ENCODE results near the gene SETD2. TPM values are rescaled to one million over a fixed set of nuclear protein-coding genes. Genes with fewer than 3 reads are reported as not detected.

SETD2 gene
- total and polyA plus RNA-seq, 2 donors (not counting 1 experiment from before 2014, with no cell fraction given) = 22.6 to 91.4 TPM

DNA sequence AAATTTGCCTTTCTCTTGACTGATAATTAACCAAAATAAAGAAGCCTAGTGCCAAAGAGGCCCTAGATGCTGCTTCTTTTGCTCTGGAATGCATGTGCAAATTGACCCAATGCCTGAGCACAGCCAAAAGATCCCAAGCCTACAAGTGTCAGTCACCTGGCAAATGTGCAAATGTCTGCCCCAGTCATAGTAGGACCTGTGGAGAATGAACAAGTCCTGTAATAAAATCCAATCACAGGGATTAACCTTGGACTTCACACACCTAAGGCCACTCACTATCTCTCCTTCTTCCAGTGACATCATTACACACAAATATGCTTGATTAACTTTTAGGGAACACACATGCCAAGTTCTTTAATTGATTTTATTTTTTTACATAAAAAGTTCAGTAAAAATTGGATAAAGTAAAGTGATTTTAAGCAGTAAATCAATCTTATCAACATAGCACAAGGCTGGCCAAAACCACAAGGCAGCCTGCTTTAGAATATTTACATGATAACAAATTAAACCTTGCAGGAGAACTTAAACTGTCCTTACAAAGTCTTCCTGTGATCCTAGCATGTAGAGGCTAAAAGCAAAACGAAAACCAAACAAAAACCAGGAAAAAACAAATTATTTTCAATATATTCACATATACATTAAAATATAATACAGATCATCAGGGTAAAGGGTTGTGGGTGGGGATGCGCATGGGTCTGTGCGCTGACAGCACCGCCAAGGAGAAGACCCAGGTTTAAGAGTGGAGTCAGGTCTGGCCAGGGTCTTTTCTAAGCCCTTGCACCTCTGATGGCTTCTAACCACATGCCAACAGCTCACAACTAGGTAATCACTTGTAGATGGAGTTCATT, 147.6 kb downstream of the SETD2 start:
- Histone ChIP-seq H3K36me3 (replicated peaks in 1 of 2; ENCODE audit: control extremely low read depth in 1 of 2, control insufficient read depth in 1 of 2, extremely low read depth in 1 of 2, insufficient read depth in 2 of 2, low read length in 1 of 2) (peaks cover 0 to 61% of the 10 kb centered on the region in 2 experiments), H3K9me3 (ENCODE audit: control extremely low read depth in 1 of 3, control insufficient read depth in 2 of 3, insufficient read depth in 1 of 3, low read length in 2 of 3) (no peaks in the 10 kb centered on the region), H3K27me3 (replicated peaks in 1 of 4; ENCODE audit: control extremely low read depth in 1 of 4, control insufficient read depth in 3 of 4, insufficient read depth in 4 of 4, low read length in 3 of 4) (no peaks in the 10 kb centered on the region), H3K4me2 (replicated peaks; ENCODE audit: low read depth, low read length, poor library complexity, severe bottlenecking) (peak overlapping the region; percentile 35), H4K20me1 (ENCODE audit: control insufficient read depth, insufficient read depth, low read length, poor library complexity, severe bottlenecking) (peaks cover 32% of the 10 kb centered on the region), H3K9ac (ENCODE audit: low read length) (no peak overlapping the region), H3K79me2 (ENCODE audit: control insufficient read depth, insufficient read depth, low read length) (peaks cover 11% of the 10 kb centered on the region), H3K27ac (ENCODE audit: low read length in 2 of 2) (peak overlapping the region in 1 of 2 donors; percentile 79), H2AFZ (ENCODE audit: insufficient read depth, low read depth, low read length, poor library complexity, severe bottlenecking) (no peak overlapping the region), H3K4me3 (ENCODE audit: control extremely low read depth in 1 of 5, extremely low read depth in 1 of 5, insufficient read depth in 1 of 5, low read depth in 2 of 5, low read length in 4 of 5) (no peak overlapping the region), H3K4me1 (ENCODE audit: control insufficient read depth in 2 of 2, insufficient read depth in 2 of 2, low read length in 2 of 2) (peaks cover 23 to 27% of the 10 kb centered on the region in 2 donors)
- no peak for DNase-seq
- intact Hi-C loops (cut with micrococcal nuclease) = no loop called here
- H3K27me3 Mint-ChIP-seq = no peaks in the 10 kb centered on the region
- peaks cover 40% of the 10 kb centered on the region for H3K4me1 Mint-ChIP-seq
- H3K4me3 Mint-ChIP-seq = no peak overlapping the region
- no peak for ATAC-seq (ENCODE audit: low read depth)
- no peaks in the 10 kb centered on the region for H3K9me3 Mint-ChIP-seq (ENCODE audit: insufficient read depth)
- peak overlapping the region; percentile 86 for H3K27ac Mint-ChIP-seq
- TF ChIP-seq EZH2 (IDR thresholded peaks at IDR 0.05; ENCODE audit: borderline replicate concordance, insufficient read depth, low read depth, low read length, poor library complexity, severe bottlenecking) = no peak
- TF ChIP-seq, protein P1, sequence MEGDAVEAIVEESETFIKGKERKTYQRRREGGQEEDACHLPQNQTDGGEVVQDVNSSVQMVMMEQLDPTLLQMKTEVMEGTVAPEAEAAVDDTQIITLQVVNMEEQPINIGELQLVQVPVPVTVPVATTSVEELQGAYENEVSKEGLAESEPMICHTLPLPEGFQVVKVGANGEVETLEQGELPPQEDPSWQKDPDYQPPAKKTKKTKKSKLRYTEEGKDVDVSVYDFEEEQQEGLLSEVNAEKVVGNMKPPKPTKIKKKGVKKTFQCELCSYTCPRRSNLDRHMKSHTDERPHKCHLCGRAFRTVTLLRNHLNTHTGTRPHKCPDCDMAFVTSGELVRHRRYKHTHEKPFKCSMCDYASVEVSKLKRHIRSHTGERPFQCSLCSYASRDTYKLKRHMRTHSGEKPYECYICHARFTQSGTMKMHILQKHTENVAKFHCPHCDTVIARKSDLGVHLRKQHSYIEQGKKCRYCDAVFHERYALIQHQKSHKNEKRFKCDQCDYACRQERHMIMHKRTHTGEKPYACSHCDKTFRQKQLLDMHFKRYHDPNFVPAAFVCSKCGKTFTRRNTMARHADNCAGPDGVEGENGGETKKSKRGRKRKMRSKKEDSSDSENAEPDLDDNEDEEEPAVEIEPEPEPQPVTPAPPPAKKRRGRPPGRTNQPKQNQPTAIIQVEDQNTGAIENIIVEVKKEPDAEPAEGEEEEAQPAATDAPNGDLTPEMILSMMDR (IDR thresholded peaks at IDR 0.05) = no peak
- WGBS (ENCODE audit: insufficient coverage) = no CpG with 5 or more reads among the region's 4 CpGs
- ChIA-PET POLR2A (interaction anchor here (0.6 kb wide), 1 partner anchor 39 kb away, joined by 4 read pairs; no protein-coding TSS in a partner anchor), CTCF (interaction anchor here (0.9 to 2.4 kb wide), 3 partner anchors 63 to 308 kb away, joined by 3 to 5 read pairs (median 4); no protein-coding TSS in a partner anchor)

DNA sequence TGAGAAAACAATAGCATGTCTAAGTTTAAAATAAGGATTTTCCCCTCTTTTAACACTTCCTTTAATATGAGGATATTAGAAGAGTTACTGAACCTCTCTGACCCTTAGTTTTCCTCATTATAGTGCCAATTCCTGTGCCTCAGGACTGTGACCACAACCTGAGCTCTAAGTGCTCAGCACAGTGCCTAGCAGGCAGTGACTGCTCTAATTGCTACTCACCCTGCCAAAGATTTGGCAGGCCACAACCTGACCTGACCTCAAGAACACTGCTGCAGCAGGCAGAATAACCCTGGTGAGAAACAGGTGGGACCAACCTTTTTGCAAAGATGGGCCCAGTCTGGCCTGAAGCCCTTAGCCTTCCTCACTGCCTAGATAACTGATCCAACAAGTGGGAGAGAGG, 148.8 kb downstream of the SETD2 start:
- Histone ChIP-seq H3K27me3 (replicated peaks in 1 of 4; ENCODE audit: control extremely low read depth in 1 of 4, control insufficient read depth in 3 of 4, insufficient read depth in 4 of 4, low read length in 3 of 4) (no peaks in the 10 kb centered on the region), H3K9ac (ENCODE audit: low read length) (no peak overlapping the region), H3K9me3 (ENCODE audit: control extremely low read depth in 1 of 3, control insufficient read depth in 2 of 3, insufficient read depth in 1 of 3, low read length in 2 of 3) (no peaks in the 10 kb centered on the region), H4K20me1 (ENCODE audit: control insufficient read depth, insufficient read depth, low read length, poor library complexity, severe bottlenecking) (peaks cover 22% of the 10 kb centered on the region), H3K27ac (ENCODE audit: low read length in 2 of 2) (no peak overlapping the region), H3K4me1 (ENCODE audit: control insufficient read depth in 2 of 2, insufficient read depth in 2 of 2, low read length in 2 of 2) (peaks cover 23 to 28% of the 10 kb centered on the region in 2 donors), H3K4me2 (replicated peaks; ENCODE audit: low read depth, low read length, poor library complexity, severe bottlenecking) (no peak overlapping the region), H2AFZ (ENCODE audit: insufficient read depth, low read depth, low read length, poor library complexity, severe bottlenecking) (no peak overlapping the region), H3K36me3 (replicated peaks in 1 of 2; ENCODE audit: control extremely low read depth in 1 of 2, control insufficient read depth in 1 of 2, extremely low read depth in 1 of 2, insufficient read depth in 2 of 2, low read length in 1 of 2) (peaks cover 0 to 56% of the 10 kb centered on the region in 2 experiments), H3K4me3 (ENCODE audit: control extremely low read depth in 1 of 5, extremely low read depth in 1 of 5, insufficient read depth in 1 of 5, low read depth in 2 of 5, low read length in 4 of 5) (no peak overlapping the region), H3K79me2 (ENCODE audit: control insufficient read depth, insufficient read depth, low read length) (peaks cover 6% of the 10 kb centered on the region)
- DNase-seq (no peak), ATAC-seq (ENCODE audit: low read depth) (no peak)
- Mint-ChIP-seq H3K27ac (no peak overlapping the region), H3K27me3 (no peaks in the 10 kb centered on the region), H3K4me3 (no peak overlapping the region), H3K4me1 (peaks cover 40% of the 10 kb centered on the region), H3K9me3 (ENCODE audit: insufficient read depth) (no peaks in the 10 kb centered on the region)
- ChIA-PET CTCF (no interaction called here), POLR2A (no interaction called here)
- TF ChIP-seq EZH2 (IDR thresholded peaks at IDR 0.05; ENCODE audit: borderline replicate concordance, insufficient read depth, low read depth, low read length, poor library complexity, severe bottlenecking) = no peak
- TF ChIP-seq, protein P1 (IDR thresholded peaks at IDR 0.05) = no peak
- intact Hi-C loops (cut with micrococcal nuclease) = no loop called here

All from B cell (primary cell).